HG03442 (cell line): Measurements from ENCODE around the gene DLGAP4.

Source experiments
- ATAC-seq: cut with Tn5 transposase; IDR thresholded peaks from one replicate; pipeline ENCODE4 v1.9.1; 2021; ENCODE audit warnings: mild to moderate bottlenecking, moderate library complexity; ENCODE audit not compliant: unreplicated experiment

The DLGAP4 gene, protein sequence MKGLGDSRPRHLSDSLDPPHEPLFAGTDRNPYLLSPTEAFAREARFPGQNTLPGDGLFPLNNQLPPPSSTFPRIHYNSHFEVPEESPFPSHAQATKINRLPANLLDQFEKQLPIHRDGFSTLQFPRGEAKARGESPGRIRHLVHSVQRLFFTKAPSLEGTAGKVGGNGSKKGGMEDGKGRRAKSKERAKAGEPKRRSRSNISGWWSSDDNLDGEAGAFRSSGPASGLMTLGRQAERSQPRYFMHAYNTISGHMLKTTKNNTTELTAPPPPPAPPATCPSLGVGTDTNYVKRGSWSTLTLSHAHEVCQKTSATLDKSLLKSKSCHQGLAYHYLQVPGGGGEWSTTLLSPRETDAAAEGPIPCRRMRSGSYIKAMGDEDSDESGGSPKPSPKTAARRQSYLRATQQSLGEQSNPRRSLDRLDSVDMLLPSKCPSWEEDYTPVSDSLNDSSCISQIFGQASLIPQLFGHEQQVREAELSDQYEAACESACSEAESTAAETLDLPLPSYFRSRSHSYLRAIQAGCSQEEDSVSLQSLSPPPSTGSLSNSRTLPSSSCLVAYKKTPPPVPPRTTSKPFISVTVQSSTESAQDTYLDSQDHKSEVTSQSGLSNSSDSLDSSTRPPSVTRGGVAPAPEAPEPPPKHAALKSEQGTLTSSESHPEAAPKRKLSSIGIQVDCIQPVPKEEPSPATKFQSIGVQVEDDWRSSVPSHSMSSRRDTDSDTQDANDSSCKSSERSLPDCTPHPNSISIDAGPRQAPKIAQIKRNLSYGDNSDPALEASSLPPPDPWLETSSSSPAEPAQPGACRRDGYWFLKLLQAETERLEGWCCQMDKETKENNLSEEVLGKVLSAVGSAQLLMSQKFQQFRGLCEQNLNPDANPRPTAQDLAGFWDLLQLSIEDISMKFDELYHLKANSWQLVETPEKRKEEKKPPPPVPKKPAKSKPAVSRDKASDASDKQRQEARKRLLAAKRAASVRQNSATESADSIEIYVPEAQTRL

DNA sequence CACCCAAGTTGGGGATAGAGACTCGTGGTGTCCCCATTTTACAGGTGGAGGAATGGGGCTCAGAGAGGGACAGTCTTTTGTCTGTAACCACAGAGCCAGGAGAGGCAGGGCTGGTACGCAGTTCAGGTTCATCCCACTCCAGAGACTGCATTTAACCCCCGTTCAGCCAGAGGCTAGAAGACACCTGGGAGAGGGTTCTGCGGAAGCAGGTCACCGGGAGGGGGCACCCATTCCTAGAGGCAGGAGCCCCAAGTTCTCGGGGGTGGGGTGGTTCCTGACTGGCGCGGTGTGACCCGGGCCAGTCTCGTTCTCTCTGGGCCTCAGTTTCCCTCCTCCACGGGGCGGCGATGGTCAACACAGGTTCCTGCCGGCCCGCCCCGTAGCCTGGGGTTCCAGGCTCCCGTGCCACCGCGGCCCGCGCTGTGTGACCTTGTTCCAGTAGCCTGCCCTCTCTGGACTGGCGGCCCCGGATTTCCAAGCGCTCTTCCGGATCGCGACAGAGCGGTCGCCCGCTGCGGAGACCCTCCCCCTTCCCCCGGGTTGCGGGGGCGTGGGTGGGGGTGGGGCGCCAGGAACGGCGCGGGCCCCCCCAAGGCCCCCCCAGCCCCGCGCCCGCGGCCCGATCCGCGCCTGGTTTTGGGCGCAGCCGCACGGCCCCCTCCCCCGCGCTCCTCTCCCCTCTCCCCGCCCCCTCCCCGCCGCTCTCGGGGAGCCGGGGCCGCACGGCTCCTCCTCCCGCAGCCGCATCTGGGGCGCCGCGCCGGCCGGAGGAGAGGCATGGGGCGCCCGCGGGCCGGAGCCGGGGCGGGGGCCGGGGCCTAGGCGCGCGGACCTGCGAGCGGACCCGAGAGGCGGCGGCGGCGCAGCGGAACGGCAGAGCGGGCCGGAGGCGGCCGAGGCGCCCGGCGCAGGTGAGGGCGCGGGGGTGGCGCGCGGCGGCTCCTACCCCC lies at the start of gene DLGAP4:
Gene DLGAP4, plus strand, starts transcription at position 738 of the 950 bp plus-strand sequence. CDS start 125,379 bp downstream, outside the sequence.
- no peak for ATAC-seq

DNA sequence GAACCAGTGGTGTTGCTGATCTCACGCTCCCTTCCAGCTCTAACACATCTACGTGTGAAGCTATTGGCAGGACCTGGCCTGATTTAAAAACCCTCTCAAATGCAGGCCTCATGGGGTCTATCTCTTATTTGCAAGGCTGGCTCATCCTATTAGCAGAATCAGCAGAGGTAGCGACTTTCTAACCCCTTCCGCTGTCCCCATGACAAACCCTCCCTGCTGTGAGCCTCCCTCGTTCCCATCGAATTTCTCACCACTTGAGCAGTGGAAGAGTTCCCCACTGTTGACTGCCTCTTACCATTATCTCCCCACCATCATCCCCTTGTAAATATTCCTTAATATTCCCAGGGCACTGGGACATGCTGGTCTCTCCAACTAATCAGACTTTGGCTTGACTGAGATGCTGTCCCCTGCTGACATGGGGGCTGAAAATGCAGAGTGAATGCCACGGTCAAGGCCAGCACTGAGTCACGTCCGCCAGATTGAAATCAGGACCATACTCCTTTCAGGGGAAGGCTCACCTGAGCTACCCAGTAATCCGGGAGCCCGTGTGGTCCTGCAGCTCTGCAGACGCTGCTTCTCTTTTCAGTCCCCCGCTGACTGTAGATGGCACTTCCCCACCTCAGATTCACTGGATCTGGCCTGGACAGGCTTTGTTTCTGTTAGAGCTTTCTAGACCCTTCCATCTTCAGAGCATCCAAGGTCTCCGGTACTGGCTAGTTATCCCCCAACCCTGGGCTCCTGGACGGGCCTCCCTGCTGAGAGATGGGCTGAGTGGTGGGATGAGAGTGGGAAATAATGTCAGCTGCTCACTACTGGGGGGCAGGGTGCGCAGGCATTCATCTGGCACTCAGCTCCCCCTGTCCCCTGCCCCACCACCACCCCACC lies 46.7 kb upstream of the DLGAP4 start:
- no peak for ATAC-seq

DNA sequence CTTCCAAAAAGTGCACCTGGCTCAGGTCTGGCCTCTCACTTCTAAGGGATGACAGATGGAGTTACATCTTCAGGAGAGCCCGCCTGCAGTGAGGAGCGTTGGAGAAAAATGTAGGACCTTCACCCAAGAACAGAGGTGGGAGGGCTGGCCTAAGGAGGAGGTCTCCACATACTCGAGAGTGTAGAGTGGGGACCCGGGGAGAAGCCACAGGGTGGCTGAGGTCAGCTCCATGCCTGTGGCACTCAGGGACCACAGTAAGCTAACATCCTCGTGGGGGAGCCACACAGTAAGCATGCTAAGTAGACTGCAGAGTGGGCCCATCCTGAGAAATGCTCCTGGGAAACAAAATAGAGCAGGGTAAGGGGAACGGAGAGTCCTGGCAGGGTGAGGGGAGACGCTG lies 45.8 kb upstream of the DLGAP4 start:
- no peak for ATAC-seq

DNA sequence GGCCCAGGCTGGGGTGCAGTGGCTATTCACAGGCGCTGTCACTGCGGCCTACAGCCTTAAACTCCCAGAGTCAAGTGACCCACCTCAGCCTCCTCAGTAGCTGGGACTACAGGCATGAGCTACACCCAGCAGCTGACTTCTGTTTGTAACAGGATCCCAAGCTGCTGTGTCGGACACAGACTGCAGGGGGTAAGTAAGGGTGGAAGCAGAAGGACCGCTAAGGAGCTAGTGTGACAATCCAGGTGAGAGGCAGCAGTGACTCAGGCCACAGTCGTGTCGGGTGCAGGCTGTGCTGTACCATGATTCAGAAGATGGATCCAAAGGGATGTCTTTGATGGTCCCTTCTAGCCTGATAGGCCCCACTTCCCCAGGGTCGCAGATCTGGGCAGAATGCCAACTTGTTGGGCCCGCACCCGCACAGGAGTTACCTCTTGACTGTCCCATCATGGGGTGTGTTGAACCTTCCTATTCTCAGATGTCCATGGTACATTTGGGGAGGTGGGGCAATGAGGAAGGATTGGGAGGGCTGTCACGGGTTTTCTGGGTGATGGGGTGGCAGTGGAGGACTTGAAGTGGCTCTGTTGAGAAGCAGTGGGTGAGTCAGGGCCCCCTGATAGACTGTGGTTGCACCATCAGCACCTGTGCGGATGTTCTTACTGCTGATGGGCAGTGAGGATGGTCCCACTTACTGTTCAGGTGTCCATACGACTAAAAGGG lies 44.6 kb upstream of the DLGAP4 start:
- no peak for ATAC-seq

DNA sequence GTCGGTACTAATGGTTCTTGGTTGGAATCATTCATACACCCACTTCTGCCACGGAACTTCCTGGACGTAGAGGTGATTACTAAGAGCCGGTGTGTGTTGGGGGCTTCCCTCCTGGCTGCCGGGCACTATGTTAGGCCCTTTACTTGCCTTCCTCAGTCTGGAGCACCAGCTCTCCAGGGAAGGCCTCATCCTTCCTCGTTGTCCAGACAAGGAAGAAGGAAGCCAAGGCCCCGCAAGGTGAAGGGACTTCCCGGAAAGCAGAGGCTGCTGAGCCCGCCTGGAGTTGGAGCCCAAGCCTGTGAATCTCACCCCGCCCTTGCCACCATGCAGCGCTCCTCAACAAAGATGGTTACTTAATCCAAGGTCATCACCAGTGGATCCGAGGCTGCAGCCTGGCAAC lies 43.7 kb upstream of the DLGAP4 start:
- no peak for ATAC-seq

DNA sequence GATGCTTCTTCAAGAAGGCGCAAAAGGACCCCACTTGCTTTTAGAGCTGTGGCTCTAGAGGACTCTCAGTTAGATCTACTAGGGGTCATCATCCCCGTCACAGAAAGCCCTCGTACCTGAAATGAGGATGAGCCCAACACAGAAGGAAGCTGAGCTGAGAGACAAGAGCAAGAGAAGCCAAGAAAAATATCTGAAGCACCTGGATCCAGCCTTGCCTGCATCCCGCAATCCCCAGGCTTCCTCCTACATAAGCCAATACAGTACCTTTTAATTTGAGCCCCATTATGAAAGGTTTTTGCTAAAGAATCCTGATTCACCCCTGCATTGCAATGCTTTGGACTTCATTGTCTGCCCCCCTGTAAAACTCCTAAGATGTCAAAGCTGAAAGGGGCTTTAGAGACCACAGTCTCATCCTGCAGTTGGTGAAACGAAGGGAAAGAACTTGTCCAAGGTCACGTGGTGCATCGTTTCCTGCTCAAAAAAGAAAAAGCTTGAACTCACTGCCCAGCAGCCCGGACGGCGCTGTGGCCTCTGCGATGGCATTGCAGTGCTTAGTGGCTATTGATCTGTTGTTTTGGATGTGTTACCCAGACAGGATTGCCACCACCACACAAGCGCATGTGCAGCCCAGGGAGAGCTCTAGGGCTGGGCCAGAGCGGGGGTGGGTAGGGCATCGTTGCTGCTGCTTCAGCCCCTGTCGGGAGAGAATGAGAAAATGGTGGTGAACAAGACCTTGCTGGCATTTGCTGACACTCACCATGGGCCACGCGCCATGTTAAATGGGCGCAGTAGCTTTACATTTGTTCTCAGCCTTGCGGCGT lies 41.5 kb upstream of the DLGAP4 start:
- no peak for ATAC-seq

DNA sequence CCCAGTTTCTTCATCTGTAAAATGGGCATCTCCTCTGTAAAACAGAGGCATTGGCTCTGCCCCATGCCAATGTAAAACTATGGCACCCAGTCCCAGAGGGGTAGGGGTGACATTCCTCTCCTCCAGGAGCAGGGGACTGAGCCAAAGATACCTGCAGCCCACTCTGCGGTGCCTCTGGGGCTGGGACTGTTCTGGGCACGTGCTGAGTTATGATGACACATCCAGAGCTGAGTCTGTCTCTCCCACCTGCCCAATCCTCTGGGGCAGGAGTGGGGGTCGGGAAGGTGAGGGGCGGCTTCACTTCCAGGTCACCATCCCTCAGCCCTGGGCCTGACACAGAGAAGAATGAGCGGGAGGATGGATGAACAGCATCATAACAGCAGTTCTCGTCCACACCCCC lies 40.0 kb upstream of the DLGAP4 start:
- no peak for ATAC-seq

DNA sequence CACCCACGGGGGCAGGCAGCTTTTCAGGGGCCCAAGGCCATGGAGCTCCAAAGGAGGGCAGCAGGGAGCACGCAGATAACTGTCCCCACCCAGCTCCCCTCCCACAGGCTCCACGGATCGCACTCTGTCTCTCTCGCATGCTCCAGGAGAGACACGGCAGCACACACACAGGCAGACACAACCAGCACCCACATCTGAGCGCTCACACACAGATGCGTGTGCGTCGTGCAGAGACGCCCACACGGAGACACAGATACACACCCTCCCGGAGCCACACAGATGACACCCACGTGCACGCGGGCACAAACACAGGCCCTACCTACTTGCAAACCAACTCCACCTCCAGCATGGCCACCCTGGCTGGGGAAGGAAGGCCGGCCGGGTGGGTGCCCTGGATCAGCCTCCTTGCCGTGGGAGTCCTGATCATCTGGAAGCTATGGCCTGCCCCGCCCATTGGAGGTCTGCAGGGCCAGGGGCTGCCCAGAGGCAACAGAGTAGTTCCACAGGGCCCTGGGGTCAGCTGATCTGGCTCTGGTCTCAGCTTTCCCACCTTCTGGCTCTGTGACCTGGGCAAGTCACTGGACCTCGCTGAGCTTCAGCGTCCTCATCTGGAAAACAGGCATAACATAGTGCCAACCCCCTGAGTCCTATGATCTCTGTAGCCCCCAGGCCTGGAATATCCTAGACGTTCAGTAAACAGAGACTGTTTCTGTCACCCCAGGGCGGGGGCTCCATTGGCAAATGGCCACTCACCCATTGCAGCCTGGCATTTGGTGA lies 38.3 kb upstream of the DLGAP4 start:
- no peak for ATAC-seq

DNA sequence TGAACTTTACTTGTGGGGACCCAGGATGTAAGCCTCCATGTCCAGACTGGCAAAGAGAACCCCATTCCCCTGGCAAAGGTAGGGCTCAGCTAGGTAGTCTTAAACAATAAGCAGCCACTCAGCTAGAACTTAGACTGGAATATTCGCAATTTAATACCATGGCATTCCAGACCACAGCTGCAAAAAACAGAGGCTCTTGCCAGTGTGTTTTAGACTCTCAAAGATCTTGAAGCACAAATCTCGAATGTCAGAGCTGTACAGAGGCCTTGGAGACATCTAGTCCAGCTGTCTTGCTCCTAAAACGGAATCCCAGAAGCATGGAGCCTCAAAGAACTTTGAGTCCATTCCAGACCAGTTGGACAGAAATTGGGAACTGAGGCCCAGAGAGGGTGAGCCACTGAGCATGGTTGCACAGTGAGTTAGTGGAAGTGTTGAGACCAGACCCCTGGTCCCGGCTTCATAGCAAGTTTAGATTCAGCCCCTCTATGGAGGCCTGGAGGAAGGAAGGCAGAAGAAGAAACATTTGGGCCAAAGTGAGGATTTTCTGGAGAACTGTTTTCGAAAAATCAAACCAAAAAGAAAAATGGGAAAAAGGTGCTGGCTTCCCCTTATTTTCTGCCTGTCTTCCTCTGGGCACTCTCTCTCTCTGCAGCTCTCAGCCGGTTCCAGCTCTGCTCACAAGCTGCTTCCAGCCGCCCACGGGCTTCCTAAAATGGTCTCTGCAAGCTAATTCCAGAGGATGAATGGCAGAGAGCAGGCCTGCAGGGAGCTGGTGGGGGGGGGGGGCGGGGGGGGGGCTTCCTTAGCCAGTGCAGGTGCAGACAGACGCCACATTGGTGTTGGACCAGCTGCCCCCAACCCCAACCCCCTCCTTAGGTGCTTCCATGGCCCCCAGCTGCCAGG lies 37.4 kb upstream of the DLGAP4 start:
- no peak for ATAC-seq

DNA sequence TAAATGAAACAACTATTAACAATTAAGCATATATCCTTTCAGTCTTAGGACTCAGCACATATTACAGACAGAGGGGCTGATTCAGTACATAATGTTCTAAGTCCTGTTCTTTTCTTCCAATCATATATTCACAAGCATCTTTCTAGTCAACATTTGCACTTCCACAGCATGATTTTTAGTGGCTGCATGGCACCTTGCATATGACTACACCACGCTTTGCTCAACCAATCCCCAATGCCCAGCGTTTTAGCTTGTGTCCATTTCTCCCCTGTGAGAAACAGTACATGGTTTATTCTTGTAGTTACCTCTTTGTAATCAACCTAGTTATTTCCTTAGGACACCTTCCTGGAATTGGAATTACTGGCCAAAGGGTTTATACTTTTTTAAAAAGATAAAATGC lies 36.6 kb upstream of the DLGAP4 start:
- ATAC-seq, result no peak

DNA sequence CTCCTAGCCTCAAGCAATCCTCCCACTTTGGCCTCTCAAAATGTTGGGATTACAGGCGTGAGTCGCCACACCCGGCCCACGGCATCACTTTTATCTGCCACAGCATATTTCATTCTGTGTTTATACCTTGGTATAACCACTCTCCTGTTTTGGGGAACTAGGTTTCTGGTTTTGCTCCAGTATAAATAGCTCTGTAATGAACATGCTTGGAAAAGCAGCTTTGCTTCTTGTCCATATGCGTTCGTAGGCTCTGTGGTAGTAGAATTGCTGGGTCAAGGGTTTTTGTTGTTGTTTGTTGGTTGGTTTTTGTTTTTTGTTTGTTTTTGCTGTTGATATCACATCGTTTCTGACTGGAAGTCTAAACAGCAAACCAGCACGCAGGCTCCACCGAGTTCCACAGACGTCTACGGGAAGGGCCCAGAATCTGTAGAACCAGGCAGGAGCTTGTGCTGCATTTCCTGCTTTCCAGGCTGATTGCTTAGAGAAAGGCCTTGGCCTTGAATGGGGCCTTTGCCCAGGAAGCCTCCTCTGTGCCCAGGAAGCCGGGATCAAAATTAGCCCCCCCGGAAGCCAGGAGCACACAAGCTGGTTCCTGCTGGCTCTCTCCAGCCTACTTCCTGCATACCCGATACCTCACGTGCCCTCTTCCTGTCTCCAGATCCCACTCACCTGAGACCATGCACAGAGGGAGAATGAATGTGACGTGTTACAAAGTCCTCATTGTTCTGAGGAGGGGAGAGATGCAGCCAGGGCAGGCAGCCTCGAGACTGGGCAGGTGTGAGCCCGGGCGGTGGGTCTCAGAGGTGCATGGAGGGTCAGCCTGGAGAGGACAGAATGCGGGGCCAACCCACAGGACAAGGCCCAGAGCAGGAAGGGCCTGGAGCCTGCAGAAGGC lies 35.1 kb upstream of the DLGAP4 start:
- no peak for ATAC-seq

DNA sequence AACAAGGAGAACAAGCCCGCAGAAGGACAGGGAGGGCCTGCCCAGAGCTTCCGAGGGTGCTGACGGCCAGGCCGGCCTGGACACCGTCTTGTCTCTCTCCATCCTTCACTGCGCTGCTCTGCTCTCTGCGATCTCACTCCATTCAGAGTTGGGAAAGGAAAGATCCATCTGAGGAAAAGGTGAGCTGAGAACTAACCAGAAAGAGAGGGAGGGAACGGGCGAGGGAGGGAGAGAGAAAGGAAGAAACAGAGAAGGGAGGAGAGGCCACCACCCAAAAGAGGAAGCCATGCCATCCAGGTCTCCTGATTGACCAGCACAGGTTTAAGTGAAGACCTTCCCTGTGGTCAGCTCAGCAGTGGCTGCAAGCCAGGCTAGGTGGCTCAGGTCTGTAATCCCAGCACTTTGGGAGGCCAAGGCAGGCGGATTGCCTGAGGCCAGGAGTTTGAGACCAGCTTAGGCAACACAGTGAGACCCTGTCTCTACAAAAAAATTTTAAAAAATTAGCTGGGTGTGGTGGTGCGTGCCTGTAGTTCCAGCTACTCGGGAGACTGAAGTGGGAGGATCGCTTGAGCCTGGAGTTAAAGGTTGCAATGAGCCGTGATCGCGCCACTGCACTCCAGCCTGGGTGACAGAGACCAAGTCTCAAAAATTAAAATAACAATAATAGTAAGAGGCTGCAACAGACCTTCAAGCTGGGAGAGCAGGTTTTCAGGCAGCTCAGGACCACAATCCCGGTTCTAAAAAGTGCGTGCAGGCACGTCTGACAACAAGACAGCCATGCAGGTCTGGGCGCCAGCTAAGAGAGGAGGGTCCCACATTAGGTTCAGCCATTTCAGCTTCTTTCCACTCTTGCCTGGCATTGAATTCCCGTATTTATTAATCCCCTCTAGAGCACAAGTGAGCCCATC lies 34.2 kb upstream of the DLGAP4 start:
- ATAC-seq, result no peak

DNA sequence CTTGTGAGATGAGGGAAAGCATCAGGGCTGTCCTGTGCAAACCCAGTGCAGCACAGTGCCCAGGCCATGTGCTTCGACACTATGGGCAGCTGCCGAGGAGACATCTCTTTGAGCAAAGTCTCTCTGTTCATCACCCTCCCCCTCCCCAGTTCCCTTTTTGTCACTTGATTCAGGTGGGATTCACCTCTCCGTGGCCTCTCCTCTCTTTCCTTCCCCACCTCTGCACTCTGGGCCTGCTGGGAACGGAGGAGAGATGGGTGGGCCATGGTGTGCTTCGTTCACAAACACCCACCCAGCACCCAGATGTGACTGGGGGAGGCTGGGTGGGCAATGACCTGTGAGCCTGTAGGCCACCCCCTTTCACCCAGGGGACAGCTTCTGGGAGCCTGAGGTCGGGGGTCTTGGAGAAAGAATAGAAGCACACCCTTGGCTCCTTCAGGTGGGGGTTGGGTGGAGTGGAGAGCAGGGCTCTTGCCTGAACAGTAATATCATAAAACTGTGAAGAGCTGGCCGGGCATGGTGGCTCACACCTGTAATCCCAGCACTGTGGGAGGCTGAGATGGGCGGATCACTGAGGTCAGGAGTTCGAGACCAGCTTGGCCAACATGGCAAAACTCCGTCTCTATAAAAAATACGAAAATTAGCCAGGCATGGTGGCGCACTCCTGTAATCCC lies 33.5 kb upstream of the DLGAP4 start:
- no peak for ATAC-seq
